GM12891 (cell line): ENCODE measurements around the gene SEBOX.

Source experiments
- PAX5 ChIP-seq: IDR thresholded peaks from 2 replicates; pipeline ENCODE4 v1.6.1; 2011; ENCODE audit warnings: low read length, moderate library complexity, mild to moderate bottlenecking; ENCODE audit not compliant: insufficient read depth, severe bottlenecking
- POLR2A ChIP-seq: IDR thresholded peaks from 2 replicates; pipeline ENCODE4 v1.6.1; 2011; ENCODE audit warnings: low read depth, low read length, control low read depth
- POLR2AphosphoS5 ChIP-seq: IDR thresholded peaks from 2 replicates; pipeline ENCODE4 v1.6.1; 2011; ENCODE audit warnings: low read depth, low read length, control low read depth
- SPI1 ChIP-seq: IDR thresholded peaks from 2 replicates; pipeline ENCODE4 v1.6.1; 2011; ENCODE audit warnings: low read depth, low read length, control low read depth
- TAF1 ChIP-seq: IDR thresholded peaks from 2 replicates; pipeline ENCODE4 v1.6.1; 2011; ENCODE audit warnings: low read depth, low read length, control low read depth

DNA sequence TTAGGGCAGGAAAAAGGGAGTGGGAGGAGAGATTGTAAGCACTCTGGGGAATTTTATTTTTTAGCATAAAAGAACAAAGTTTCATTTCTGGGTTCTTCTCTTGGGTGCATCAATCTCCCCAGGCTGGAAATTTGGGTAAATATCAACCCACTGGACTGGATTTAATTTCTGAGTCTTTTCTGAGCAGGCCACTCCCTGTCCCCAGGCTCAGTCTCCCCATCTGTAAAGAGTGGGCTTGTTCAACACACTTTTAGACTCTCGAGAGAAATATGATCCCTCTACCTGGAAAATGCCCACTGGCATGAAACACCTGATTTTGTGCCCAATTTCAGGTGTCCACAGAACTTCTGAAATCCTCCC lies 5.7 kb upstream of the SEBOX start:
- no peak for TF ChIP-seq PAX5
- TF ChIP-seq POLR2AphosphoS5 = no peak
- TF ChIP-seq POLR2A = no peak
- no peak for TF ChIP-seq SPI1
- TF ChIP-seq TAF1 = no peak
